T-helper 22 cell (primary cell): ENCODE data around the gene MRPL46.
"Not testable (repeated sequence)": the region's sequence is repeated elsewhere in the genome, so short reads cannot be mapped to it uniquely, and the experiment has no call there.

Source experiments
- DNase-seq: peaks from one replicate; pipeline ENCODE4 v3.0.0-alpha.2; 2020; ENCODE audit warnings: low read depth

The MRPL46 gene

GRCh38 chr15:88477904-88478303 is 10.7 kb upstream of the MRPL46 start:
- DNase-seq: no peak

GRCh38 chr15:88477126-88477525 is 9.9 kb upstream of the MRPL46 start:
- no peak for DNase-seq

- no peak for DNase-seq
Measured at GRCh38 chr15:88476635-88477060, 9.5 kb upstream of the MRPL46 start.

GRCh38 chr15:88473661-88474293 is 6.6 kb upstream of the MRPL46 start:
- DNase-seq: not testable (repeated sequence)

- DNase-seq: no peak
Measured at GRCh38 chr15:88472225-88472624, 5.0 kb upstream of the MRPL46 start.

GRCh38 chr15:88470625-88471372 is 3.6 kb upstream of the MRPL46 start:
- no peak for DNase-seq

GRCh38 chr15:88469321-88469720 is 2.1 kb upstream of the MRPL46 start:
- no peak for DNase-seq

- not testable (repeated sequence) for DNase-seq
Measured at GRCh38 chr15:88468721-88469120, 1.5 kb upstream of the MRPL46 start.

- no peak for DNase-seq
Measured at GRCh38 chr15:88467935-88468528, 844 bp upstream of the MRPL46 start.

GRCh38 chr15:88465633-88466224 is 1.5 kb downstream of the MRPL46 start:
- DNase-seq: no peak

GRCh38 chr15:88463870-88464532 is 3.2 kb downstream of the MRPL46 start:
- DNase-seq: no peak

- no peak for DNase-seq
Measured at GRCh38 chr15:88456733-88457132, 10.5 kb downstream of the MRPL46 start.

GRCh38 chr15:88454867-88455810 is 12.0 kb downstream of the MRPL46 start:
- no peak for DNase-seq

GRCh38 chr15:88454236-88454635 is 13.0 kb downstream of the MRPL46 start:
- no peak for DNase-seq

GRCh38 chr15:88453651-88454050 is 13.5 kb downstream of the MRPL46 start:
- no peak for DNase-seq

- no peak for DNase-seq
Measured at GRCh38 chr15:88450125-88450798, 16.9 kb downstream of the MRPL46 start.

GRCh38 chr15:88449581-88449980 is 17.6 kb downstream of the MRPL46 start:
- no peak for DNase-seq

- no peak for DNase-seq
Measured at GRCh38 chr15:88448991-88449461, 18.2 kb downstream of the MRPL46 start.

GRCh38 chr15:88447741-88448140 is 19.4 kb downstream of the MRPL46 start:
- no peak for DNase-seq

- DNase-seq: no peak
Measured at GRCh38 chr15:88447206-88447605, 20.0 kb downstream of the MRPL46 start.
